ENCODE data around the gene SSB.

DNA sequence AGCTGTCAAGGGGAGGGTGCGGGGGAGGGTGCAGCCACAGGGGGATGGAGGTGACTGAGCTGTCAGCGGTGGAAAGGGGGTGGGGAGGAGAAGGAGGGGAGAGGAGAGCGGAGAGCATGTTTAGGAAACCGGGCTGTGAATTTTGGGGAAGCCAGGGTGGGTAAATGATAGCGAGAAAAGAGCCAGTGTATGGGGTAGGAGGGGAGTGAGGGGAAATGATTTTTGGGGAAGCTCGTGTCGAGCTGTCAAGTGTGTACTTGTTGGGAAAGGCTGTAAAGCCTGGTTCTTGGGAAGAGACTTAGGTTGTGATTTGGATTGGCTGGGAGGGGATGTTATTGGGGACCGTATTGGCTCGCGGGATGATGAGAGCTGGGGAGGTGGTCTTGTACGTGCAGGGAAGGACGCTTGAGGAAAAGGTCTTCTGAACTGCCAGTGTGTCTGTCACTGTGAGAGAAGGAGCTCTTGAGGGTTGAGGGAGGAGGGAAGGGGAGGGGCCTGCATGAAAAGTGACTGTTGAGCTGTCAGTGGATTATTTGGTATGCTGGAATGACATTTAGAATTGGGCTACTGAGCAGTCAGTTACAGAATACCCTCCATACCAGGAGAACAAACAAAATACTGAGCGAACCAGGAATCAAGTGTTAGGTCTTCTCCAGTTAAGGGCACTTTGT is 29.6 kb downstream of the SSB start:
- no peak for TF ChIP-seq EZH2 (optimal IDR thresholded peaks at IDR 0.05; ENCODE audit: low read depth, low read length)
- TF ChIP-seq, protein P1, sequence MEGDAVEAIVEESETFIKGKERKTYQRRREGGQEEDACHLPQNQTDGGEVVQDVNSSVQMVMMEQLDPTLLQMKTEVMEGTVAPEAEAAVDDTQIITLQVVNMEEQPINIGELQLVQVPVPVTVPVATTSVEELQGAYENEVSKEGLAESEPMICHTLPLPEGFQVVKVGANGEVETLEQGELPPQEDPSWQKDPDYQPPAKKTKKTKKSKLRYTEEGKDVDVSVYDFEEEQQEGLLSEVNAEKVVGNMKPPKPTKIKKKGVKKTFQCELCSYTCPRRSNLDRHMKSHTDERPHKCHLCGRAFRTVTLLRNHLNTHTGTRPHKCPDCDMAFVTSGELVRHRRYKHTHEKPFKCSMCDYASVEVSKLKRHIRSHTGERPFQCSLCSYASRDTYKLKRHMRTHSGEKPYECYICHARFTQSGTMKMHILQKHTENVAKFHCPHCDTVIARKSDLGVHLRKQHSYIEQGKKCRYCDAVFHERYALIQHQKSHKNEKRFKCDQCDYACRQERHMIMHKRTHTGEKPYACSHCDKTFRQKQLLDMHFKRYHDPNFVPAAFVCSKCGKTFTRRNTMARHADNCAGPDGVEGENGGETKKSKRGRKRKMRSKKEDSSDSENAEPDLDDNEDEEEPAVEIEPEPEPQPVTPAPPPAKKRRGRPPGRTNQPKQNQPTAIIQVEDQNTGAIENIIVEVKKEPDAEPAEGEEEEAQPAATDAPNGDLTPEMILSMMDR (IDR thresholded peaks at IDR 0.05; ENCODE audit: low read length) = no peak
- no peak for TF ChIP-seq EZH2phosphoT487 (IDR thresholded peaks at IDR 0.05; ENCODE audit: low read length)
